ENCODE data around the gene SSH2. TPM values are rescaled to one million over a fixed set of nuclear protein-coding genes. Genes with fewer than 3 reads are reported as not detected.

SSH2 gene
- total and polyA plus RNA-seq, 2 of the 13 experiments (the other 11 are each of a cell fraction or from before 2014, with no cell fraction given): 6.0 to 6.4 TPM

DNA sequence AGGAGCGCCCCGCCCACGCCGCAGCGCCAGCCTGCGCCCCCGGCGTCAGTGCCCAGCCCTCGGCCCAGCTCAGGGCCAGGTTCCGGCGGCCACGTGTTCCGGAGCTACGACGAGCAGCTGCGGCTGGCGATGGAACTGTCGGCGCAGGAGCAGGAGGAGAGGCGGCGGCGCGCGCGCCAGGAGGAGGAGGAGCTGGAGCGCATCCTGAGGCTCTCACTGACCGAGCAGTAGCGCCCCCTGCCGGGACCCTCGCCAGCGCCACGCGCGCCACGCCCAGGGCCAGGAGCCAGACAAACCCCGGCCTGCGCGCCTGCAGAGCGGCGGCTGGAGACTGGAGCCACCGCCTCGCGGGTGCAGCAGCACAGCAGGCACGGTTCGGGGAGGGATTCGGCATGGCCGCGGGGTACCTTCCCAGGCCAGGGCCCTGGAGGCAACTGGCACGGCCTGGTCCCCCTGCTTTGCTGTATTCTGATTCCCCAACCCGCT is 316.6 kb downstream of the SSH2 start (continued):
- TF ChIP-seq ZNF557 (CRISPR knock-in tag; IDR thresholded peaks at IDR 0.05): no peak
- TF ChIP-seq FOXO1 (CRISPR knock-in tag; IDR thresholded peaks at IDR 0.05): no peak
- TF ChIP-seq ZNF136 (CRISPR knock-in tag; IDR thresholded peaks at IDR 0.05; ENCODE audit: low read depth): 0 out of 2 replicates have a peak, but pooled peaks have one; percentile 38
- TF ChIP-seq IRX3 (CRISPR knock-in tag; IDR thresholded peaks at IDR 0.05; ENCODE audit: borderline replicate concordance, low read depth): peak; percentile 93
- TF ChIP-seq ZNF790 (CRISPR knock-in tag; IDR thresholded peaks at IDR 0.05; ENCODE audit: borderline replicate concordance): peak; percentile 64; the same call in 1 of the 2 replicates
- no peak for TF ChIP-seq TCF7 (IDR thresholded peaks at IDR 0.05; ENCODE audit: low read depth)
- no peak for TF ChIP-seq NR1H2 (CRISPR knock-in tag; IDR thresholded peaks at IDR 0.05; ENCODE audit: borderline replicate concordance, low read depth)
- TF ChIP-seq HNF4A (CRISPR knock-in tag; IDR thresholded peaks at IDR 0.05): no peak
- no peak for TF ChIP-seq NKX3-1 (CRISPR knock-in tag; IDR thresholded peaks at IDR 0.05)
- peak; percentile 95; the same call in 1 of the 2 replicates for TF ChIP-seq KDM5B (CRISPR knock-in tag; IDR thresholded peaks at IDR 0.05; ENCODE audit: borderline replicate concordance)
- no peak; the same call in 1 of the 2 replicates for TF ChIP-seq KLF13 (CRISPR knock-in tag; IDR thresholded peaks at IDR 0.05)
- TF ChIP-seq NFE2L2 (IDR thresholded peaks at IDR 0.05; ENCODE audit: low read length): no peak
- TF ChIP-seq, protein P1, sequence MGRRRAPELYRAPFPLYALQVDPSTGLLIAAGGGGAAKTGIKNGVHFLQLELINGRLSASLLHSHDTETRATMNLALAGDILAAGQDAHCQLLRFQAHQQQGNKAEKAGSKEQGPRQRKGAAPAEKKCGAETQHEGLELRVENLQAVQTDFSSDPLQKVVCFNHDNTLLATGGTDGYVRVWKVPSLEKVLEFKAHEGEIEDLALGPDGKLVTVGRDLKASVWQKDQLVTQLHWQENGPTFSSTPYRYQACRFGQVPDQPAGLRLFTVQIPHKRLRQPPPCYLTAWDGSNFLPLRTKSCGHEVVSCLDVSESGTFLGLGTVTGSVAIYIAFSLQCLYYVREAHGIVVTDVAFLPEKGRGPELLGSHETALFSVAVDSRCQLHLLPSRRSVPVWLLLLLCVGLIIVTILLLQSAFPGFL (CRISPR knock-in tag; IDR thresholded peaks at IDR 0.05): no peak
- TF ChIP-seq TGIF2 (CRISPR knock-in tag; IDR thresholded peaks at IDR 0.05): no peak
- TF ChIP-seq, protein P2, sequence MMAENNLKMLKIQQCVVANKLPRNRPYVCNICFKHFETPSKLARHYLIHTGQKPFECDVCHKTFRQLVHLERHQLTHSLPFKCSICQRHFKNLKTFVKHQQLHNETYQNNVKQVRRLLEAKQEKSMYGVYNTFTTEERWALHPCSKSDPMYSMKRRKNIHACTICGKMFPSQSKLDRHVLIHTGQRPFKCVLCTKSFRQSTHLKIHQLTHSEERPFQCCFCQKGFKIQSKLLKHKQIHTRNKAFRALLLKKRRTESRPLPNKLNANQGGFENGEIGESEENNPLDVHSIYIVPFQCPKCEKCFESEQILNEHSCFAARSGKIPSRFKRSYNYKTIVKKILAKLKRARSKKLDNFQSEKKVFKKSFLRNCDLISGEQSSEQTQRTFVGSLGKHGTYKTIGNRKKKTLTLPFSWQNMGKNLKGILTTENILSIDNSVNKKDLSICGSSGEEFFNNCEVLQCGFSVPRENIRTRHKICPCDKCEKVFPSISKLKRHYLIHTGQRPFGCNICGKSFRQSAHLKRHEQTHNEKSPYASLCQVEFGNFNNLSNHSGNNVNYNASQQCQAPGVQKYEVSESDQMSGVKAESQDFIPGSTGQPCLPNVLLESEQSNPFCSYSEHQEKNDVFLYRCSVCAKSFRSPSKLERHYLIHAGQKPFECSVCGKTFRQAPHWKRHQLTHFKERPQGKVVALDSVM (CRISPR knock-in tag; IDR thresholded peaks at IDR 0.05): peak; percentile 31; the same call in 1 of the 2 replicates
- peak; percentile 75 for TF ChIP-seq ZNF446 (CRISPR knock-in tag; IDR thresholded peaks at IDR 0.05)
- TF ChIP-seq RORA (CRISPR knock-in tag; IDR thresholded peaks at IDR 0.05): no peak
- TF ChIP-seq GABPB1 (CRISPR knock-in tag; IDR thresholded peaks at IDR 0.05): peak; percentile 74
- TF ChIP-seq, protein P3, sequence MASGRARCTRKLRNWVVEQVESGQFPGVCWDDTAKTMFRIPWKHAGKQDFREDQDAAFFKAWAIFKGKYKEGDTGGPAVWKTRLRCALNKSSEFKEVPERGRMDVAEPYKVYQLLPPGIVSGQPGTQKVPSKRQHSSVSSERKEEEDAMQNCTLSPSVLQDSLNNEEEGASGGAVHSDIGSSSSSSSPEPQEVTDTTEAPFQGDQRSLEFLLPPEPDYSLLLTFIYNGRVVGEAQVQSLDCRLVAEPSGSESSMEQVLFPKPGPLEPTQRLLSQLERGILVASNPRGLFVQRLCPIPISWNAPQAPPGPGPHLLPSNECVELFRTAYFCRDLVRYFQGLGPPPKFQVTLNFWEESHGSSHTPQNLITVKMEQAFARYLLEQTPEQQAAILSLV (CRISPR knock-in tag; IDR thresholded peaks at IDR 0.05; ENCODE audit: borderline replicate concordance): no peak
- no peak for TF ChIP-seq HMGA1 (CRISPR knock-in tag; conservative IDR thresholded peaks at IDR 0.05)
- TF ChIP-seq ZNF138 (CRISPR knock-in tag; IDR thresholded peaks at IDR 0.05; ENCODE audit: low read depth): no peak
- TF ChIP-seq PCBP2 (optimal IDR thresholded peaks at IDR 0.05; ENCODE audit: low read depth, low read length, poor library complexity, severe bottlenecking): no peak
- no peak for TF ChIP-seq MYNN (CRISPR knock-in tag; IDR thresholded peaks at IDR 0.05; ENCODE audit: low read depth)
- TF ChIP-seq, protein P4, sequence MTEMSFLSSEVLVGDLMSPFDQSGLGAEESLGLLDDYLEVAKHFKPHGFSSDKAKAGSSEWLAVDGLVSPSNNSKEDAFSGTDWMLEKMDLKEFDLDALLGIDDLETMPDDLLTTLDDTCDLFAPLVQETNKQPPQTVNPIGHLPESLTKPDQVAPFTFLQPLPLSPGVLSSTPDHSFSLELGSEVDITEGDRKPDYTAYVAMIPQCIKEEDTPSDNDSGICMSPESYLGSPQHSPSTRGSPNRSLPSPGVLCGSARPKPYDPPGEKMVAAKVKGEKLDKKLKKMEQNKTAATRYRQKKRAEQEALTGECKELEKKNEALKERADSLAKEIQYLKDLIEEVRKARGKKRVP (CRISPR knock-in tag; IDR thresholded peaks at IDR 0.05): 0 out of 4 replicates have a peak, but pooled peaks of 1 of the 2 experiments have one; percentile 43
- TF ChIP-seq ZNF839 (CRISPR knock-in tag; IDR thresholded peaks at IDR 0.05; ENCODE audit: borderline replicate concordance): no peak

Data from HepG2 (cell line).